Measurements from ENCODE around the gene THSD4. TPM values are rescaled to one million over a fixed set of nuclear protein-coding genes. Genes with fewer than 3 reads are reported as not detected.

THSD4 gene
- polyA plus RNA-seq, 1 donor (not counting 4 experiments of a cell fraction or from before 2014, with no cell fraction given) = 24.5 TPM

GRCh38 chr15:71333136-71333700 lies 217.9 kb downstream of the THSD4 start:
- Histone ChIP-seq H2AFZ (ENCODE audit: control insufficient read depth, low read length) (no peak overlapping the region), H3K9me3 (ENCODE audit: control insufficient read depth, low read depth, low read length) (no peaks in the 10 kb centered on the region), H4K20me1 (ENCODE audit: control insufficient read depth, extremely low read depth, insufficient read depth, low read length) (no peaks in the 10 kb centered on the region), H3K27ac (ENCODE audit: control insufficient read depth, insufficient read depth, low read length) (no peak overlapping the region), H3K79me2 (ENCODE audit: control insufficient read depth, insufficient read depth, low read length) (peaks cover 3% of the 10 kb centered on the region), H3K36me3 (ENCODE audit: control insufficient read depth in 2 of 2, extremely low read depth in 1 of 2, insufficient read depth in 2 of 2, low read length in 2 of 2) (peaks cover 15 to 22% of the 10 kb centered on the region in 2 experiments), H3K4me2 (ENCODE audit: control insufficient read depth, extremely low read depth, insufficient read depth, low read depth, low read length) (no peak overlapping the region), H3K4me1 (ENCODE audit: control insufficient read depth, extremely low read depth, insufficient read depth, low read length) (peaks cover 32% of the 10 kb centered on the region), H3K4me3 (ENCODE audit: control insufficient read depth in 2 of 3, extremely low read depth in 1 of 3, insufficient read depth in 2 of 3, low read depth in 1 of 3, low read length in 3 of 3) (no peak overlapping the region), H3K27me3 (ENCODE audit: control insufficient read depth, extremely low read depth, insufficient read depth, low read length) (no peaks in the 10 kb centered on the region), H3K9ac (ENCODE audit: control insufficient read depth, extremely low read depth, insufficient read depth, low read length) (no peak overlapping the region), H3K9me1 (ENCODE audit: control insufficient read depth, extremely low read depth, insufficient read depth, low read length) (no peaks in the 10 kb centered on the region)
- TF ChIP-seq EZH2 (IDR thresholded peaks at IDR 0.05; ENCODE audit: low read length) = no peak
- no peak for TF ChIP-seq CTCF (optimal IDR thresholded peaks at IDR 0.05 in 1 of 3, IDR thresholded peaks at IDR 0.05 in 1 of 3, conservative IDR thresholded peaks at IDR 0.05 in 1 of 3; ENCODE audit: extremely low read depth in 1 of 3, insufficient read depth in 2 of 3, low read length in 3 of 3)
- FAIRE-seq = no peak
- no peak for DNase-seq (ENCODE audit: low read depth, low spot score)
- dilution Hi-C loops (cut with MboI; ENCODE audit: extremely low pct_ligation_motif_present, low sequenced_read_pairs) = no loop called here

- Histone ChIP-seq H3K9me1 (ENCODE audit: control insufficient read depth, extremely low read depth, insufficient read depth, low read length) (no peaks in the 10 kb centered on the region), H3K4me2 (ENCODE audit: control insufficient read depth, extremely low read depth, insufficient read depth, low read depth, low read length) (no peak overlapping the region), H2AFZ (ENCODE audit: control insufficient read depth, low read length) (no peak overlapping the region), H3K4me3 (ENCODE audit: control insufficient read depth in 2 of 3, extremely low read depth in 1 of 3, insufficient read depth in 2 of 3, low read depth in 1 of 3, low read length in 3 of 3) (no peak overlapping the region), H4K20me1 (ENCODE audit: control insufficient read depth, extremely low read depth, insufficient read depth, low read length) (no peaks in the 10 kb centered on the region), H3K36me3 (ENCODE audit: control insufficient read depth in 2 of 2, extremely low read depth in 1 of 2, insufficient read depth in 2 of 2, low read length in 2 of 2) (peaks cover 15 to 22% of the 10 kb centered on the region in 2 experiments), H3K9me3 (ENCODE audit: control insufficient read depth, low read depth, low read length) (no peaks in the 10 kb centered on the region), H3K79me2 (ENCODE audit: control insufficient read depth, insufficient read depth, low read length) (peaks cover 3% of the 10 kb centered on the region), H3K27ac (ENCODE audit: control insufficient read depth, insufficient read depth, low read length) (no peak overlapping the region), H3K4me1 (ENCODE audit: control insufficient read depth, extremely low read depth, insufficient read depth, low read length) (peaks cover 38% of the 10 kb centered on the region), H3K27me3 (ENCODE audit: control insufficient read depth, extremely low read depth, insufficient read depth, low read length) (no peaks in the 10 kb centered on the region), H3K9ac (ENCODE audit: control insufficient read depth, extremely low read depth, insufficient read depth, low read length) (no peak overlapping the region)
- DNase-seq (ENCODE audit: low read depth, low spot score) (no peak), FAIRE-seq (no peak)
- dilution Hi-C loops (cut with MboI; ENCODE audit: extremely low pct_ligation_motif_present, low sequenced_read_pairs) = no loop called here
- TF ChIP-seq EZH2 (IDR thresholded peaks at IDR 0.05; ENCODE audit: low read length) (no peak), CTCF (optimal IDR thresholded peaks at IDR 0.05 in 1 of 3, IDR thresholded peaks at IDR 0.05 in 1 of 3, conservative IDR thresholded peaks at IDR 0.05 in 1 of 3; ENCODE audit: extremely low read depth in 1 of 3, insufficient read depth in 2 of 3, low read length in 3 of 3) (no peak)
Measured at GRCh38 chr15:71333839-71334238, 218.6 kb downstream of the THSD4 start.
